Lung (tissue), 12 donors: ENCODE data around the gene OPRD1. TPM values are rescaled to one million over a fixed set of nuclear protein-coding genes. Genes with fewer than 3 reads are reported as not detected.

Experiments used
- ATAC-seq: fragments of 200-7000 bp; cut with Tn5 transposase; one replicate; pipeline ENCODE4 v1.9.1; 2020; ENCODE audit warnings: moderate number of reproducible peaks; ENCODE audit not compliant: insufficient read depth, low FRiP score
- DNase-seq, 3 donors: peaks; one replicate each; pipeline ENCODE4 v3.0.0-alpha.2; 2013 to 2017
- H3K27ac ChIP-seq, 2 donors: one replicate each; pipeline ENCODE4 v1.5.1; 2013; ENCODE audit warnings: mild to moderate bottlenecking in 2 of 2, moderate library complexity in 2 of 2, control low read depth in 1 of 2, inconsistent platforms in 1 of 2, low read depth in 1 of 2, low read length in 1 of 2
- H3K27me3 ChIP-seq, 3 donors: one replicate each; pipeline ENCODE4 v1.5.1; 2013; ENCODE audit warnings: low read length in 2 of 3; ENCODE audit not compliant: control insufficient read depth in 3 of 3, insufficient read depth in 3 of 3
- H3K36me3 ChIP-seq, 4 donors: one replicate each; pipeline ENCODE4 v1.5.1; 2013; ENCODE audit warnings: low read length in 4 of 4, mild to moderate bottlenecking in 1 of 4, moderate library complexity in 1 of 4; ENCODE audit not compliant: control insufficient read depth in 4 of 4, insufficient read depth in 4 of 4
- H3K4me1 ChIP-seq, 5 donors: one replicate each; pipeline ENCODE4 v1.5.1; 2013; ENCODE audit warnings: low read length in 5 of 5, mild to moderate bottlenecking in 2 of 5, moderate library complexity in 1 of 5; ENCODE audit not compliant: control insufficient read depth in 5 of 5, insufficient read depth in 5 of 5
- H3K4me3 ChIP-seq: one replicate; pipeline ENCODE4 v1.5.1; 2013; ENCODE audit warnings: mild to moderate bottlenecking, control low read depth, moderate library complexity
- H3K9ac ChIP-seq, 2 donors: one replicate each; pipeline ENCODE4 v1.5.1; 2013; ENCODE audit warnings: low read length in 2 of 2, control low read depth in 1 of 2; ENCODE audit not compliant: insufficient read depth in 1 of 2
- H3K9me3 ChIP-seq, 4 donors: one replicate each; pipeline ENCODE4 v1.5.1; 2013; ENCODE audit warnings: low read length in 3 of 4, mild to moderate bottlenecking in 1 of 4, moderate library complexity in 1 of 4; ENCODE audit not compliant: control insufficient read depth in 4 of 4, insufficient read depth in 3 of 4
- WGBS, 2 donors: extraction: QIAGEN DNeasy Blood & Tissue Kit; methylation state at CpG; one replicate each; pipeline ENCODE4 v1.1.7; 2013; 5-methylcytosine and 5-hydroxymethylcytosine counted together
- polyA plus RNA-seq, 2 donors: library from polyadenylated mRNA; stranded (reverse); fragments of 200-250 nt; gene quantifications; one replicate each; pipeline ENCODE4 v1.2.1, GENCODE V29; 2013
- total RNA-seq, 2 donors: library from RNA; depleted of rRNA in 1 of 2; stranded (reverse); fragments of >200 nt in 1 of 2; gene quantifications; one replicate each; pipeline ENCODE4 v1.2.1, GENCODE V29; 2014 to 2021
- TF ChIP-seq, protein P1 (sequence below): IDR thresholded peaks from 2 replicates; pipeline ENCODE4 v1.5.1; 2012; ENCODE audit warnings: mild to moderate bottlenecking; ENCODE audit errors: control extremely low read depth, extremely low read depth
- donor health status: control.
- donor health status: control.
- donor health status: Bipolar disorder and iron deficiency.
- donor health status: healthy.
- donor health status: DM: yes; HTN: yes; CAD: no.

OPRD1 gene
- total and polyA plus RNA-seq, 4 donors = 0.01 to 0.28 (median 0.02) TPM; not detected in 1

DNA sequence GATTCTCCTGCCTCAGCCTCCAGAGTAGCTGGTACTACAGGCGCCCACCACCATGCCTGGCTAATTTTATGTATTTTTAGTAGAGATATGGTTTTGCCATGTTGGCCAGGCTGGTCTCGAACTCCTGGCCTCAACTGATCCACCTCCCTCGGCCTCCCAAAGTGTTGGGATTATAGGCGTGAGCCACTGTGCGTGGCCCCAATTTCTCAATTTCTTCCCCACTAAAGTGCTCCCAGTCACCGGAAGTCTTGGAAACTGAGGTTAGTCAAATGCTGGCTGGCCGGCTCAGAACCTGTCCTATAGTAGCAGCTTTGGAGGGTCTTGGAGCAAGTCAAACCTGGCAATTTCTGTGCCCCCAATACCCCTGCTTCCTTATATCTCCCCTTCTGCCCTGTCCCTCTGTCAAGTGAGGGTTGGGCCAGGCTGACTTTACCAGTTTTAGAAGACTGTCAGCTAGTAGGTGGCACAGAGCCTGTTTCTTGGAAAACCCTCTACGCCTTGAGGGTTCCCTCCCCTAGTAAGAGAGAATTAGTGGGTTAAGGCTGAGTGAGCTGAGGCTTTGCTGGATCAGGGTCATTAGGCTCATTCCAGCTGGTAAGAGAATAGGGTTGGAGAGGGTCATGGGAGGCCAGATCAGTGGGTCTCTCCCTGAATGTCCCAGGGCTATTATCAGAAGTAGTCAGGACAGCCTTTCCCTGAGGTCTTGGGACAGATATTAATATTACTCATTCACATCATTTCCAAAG lies 94.1 kb downstream of the OPRD1 start:
- TF ChIP-seq, protein P1, sequence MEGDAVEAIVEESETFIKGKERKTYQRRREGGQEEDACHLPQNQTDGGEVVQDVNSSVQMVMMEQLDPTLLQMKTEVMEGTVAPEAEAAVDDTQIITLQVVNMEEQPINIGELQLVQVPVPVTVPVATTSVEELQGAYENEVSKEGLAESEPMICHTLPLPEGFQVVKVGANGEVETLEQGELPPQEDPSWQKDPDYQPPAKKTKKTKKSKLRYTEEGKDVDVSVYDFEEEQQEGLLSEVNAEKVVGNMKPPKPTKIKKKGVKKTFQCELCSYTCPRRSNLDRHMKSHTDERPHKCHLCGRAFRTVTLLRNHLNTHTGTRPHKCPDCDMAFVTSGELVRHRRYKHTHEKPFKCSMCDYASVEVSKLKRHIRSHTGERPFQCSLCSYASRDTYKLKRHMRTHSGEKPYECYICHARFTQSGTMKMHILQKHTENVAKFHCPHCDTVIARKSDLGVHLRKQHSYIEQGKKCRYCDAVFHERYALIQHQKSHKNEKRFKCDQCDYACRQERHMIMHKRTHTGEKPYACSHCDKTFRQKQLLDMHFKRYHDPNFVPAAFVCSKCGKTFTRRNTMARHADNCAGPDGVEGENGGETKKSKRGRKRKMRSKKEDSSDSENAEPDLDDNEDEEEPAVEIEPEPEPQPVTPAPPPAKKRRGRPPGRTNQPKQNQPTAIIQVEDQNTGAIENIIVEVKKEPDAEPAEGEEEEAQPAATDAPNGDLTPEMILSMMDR = no peak
- Histone ChIP-seq H3K9ac (no peak overlapping the region), H3K4me1 (peaks cover 0 to 3% (median 0%) of the 10 kb centered on the region in 5 donors), H3K9me3 (no peaks in the 10 kb centered on the region), H3K36me3 (no peaks in the 10 kb centered on the region), H3K27ac (no peak overlapping the region), H3K27me3 (no peaks in the 10 kb centered on the region), H3K4me3 (no peak overlapping the region)
- 95% methylated on average over 8 of the region's 8 CpGs for WGBS, 2 donors
- ATAC-seq = no peak
- DNase-seq = no peak

DNA sequence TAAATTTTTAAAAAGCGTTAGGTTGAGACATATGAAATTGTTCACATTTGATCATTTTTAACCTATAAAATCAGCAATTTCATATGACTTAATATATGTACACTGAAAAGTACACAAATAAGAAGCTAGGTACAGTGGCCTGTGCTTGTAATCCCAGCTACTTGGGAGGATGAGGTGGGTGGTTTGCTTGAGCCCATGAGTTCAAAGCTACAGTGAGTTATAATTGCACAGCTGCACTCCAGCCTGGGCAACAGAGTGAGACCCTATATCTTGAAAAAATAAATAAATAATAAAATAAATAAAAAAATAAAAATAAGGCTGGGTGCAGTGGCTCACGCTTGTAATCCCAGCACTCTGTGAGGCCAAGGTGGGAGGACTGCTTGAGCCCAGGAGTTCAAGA lies 97.2 kb downstream of the OPRD1 start:
- WGBS, 2 donors = 97 to 99% methylated on average over 2 of the region's 2 CpGs
- Histone ChIP-seq H3K4me3 (no peak overlapping the region), H3K9ac (no peak overlapping the region), H3K27me3 (no peaks in the 10 kb centered on the region), H3K9me3 (no peaks in the 10 kb centered on the region), H3K27ac (no peak overlapping the region), H3K36me3 (no peaks in the 10 kb centered on the region), H3K4me1 (peaks cover 0 to 7% (median 3%) of the 10 kb centered on the region in 5 donors)
- DNase-seq = no peak
- ATAC-seq = no peak
- TF ChIP-seq, protein P1 = no peak

DNA sequence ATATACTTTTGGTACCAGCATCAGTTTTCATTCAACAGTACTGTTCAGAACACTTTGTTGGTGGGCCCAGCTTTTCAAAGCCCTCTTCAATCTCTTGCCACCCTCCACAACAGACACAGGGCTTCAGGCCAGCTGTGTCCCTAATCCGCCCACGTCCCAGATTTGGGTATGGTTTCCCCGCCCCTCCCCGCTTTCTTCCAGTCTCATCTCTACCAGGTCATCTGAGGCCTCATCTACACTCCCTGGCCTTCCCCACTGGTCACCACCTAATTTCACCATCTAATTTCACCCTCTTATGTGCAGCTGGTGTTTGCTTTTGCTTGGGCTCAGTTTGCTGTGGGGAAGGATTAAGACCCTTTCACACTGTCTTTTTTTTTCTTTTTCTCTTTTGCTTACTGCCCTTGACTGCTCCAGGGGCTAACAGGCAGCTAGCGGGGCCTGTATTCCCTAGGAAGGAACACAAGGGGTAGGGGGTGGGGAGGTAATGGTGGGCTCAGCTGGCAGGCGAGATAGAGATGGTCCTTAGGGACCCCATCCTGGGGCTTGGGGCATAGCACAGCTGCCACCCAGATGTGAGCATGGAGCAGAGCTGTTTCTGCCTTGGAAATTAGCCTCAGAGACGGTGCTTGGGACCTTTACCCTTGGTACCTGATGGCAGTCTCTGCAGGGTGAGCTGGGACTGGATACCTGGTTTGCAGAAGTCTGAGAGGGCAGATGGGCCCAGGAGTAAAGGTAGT lies 98.6 kb downstream of the OPRD1 start:
- Histone ChIP-seq H3K27ac (no peak overlapping the region), H3K4me3 (no peak overlapping the region), H3K9me3 (no peaks in the 10 kb centered on the region), H3K27me3 (no peaks in the 10 kb centered on the region), H3K36me3 (no peaks in the 10 kb centered on the region), H3K4me1 (peaks cover 0 to 11% (median 3%) of the 10 kb centered on the region in 5 donors), H3K9ac (no peak overlapping the region)
- WGBS, 2 donors = 91 to 96% methylated on average over 7 of the region's 7 CpGs
- ATAC-seq (no peak), DNase-seq (no peak)
- TF ChIP-seq, protein P1 = no peak
